Lung (tissue), 12 donors: ENCODE data around the gene HLX. TPM values are rescaled to one million over a fixed set of nuclear protein-coding genes. Genes with fewer than 3 reads are reported as not detected.

ENCODE experiments used
- ATAC-seq: fragments of 200-7000 bp; cut with Tn5 transposase; one replicate; pipeline ENCODE4 v1.9.1; 2020; ENCODE audit warnings: moderate number of reproducible peaks; ENCODE audit not compliant: insufficient read depth, low FRiP score
- DNase-seq, 3 donors: peaks; one replicate each; pipeline ENCODE4 v3.0.0-alpha.2; 2013 to 2017
- H3K27ac ChIP-seq, 2 donors: one replicate each; pipeline ENCODE4 v1.5.1; 2013; ENCODE audit warnings: mild to moderate bottlenecking in 2 of 2, moderate library complexity in 2 of 2, control low read depth in 1 of 2, inconsistent platforms in 1 of 2, low read depth in 1 of 2, low read length in 1 of 2
- H3K27me3 ChIP-seq, 3 donors: one replicate each; pipeline ENCODE4 v1.5.1; 2013; ENCODE audit warnings: low read length in 2 of 3; ENCODE audit not compliant: control insufficient read depth in 3 of 3, insufficient read depth in 3 of 3
- H3K36me3 ChIP-seq, 4 donors: one replicate each; pipeline ENCODE4 v1.5.1; 2013; ENCODE audit warnings: low read length in 4 of 4, mild to moderate bottlenecking in 1 of 4, moderate library complexity in 1 of 4; ENCODE audit not compliant: control insufficient read depth in 4 of 4, insufficient read depth in 4 of 4
- H3K4me1 ChIP-seq, 5 donors: one replicate each; pipeline ENCODE4 v1.5.1; 2013; ENCODE audit warnings: low read length in 5 of 5, mild to moderate bottlenecking in 2 of 5, moderate library complexity in 1 of 5; ENCODE audit not compliant: control insufficient read depth in 5 of 5, insufficient read depth in 5 of 5
- H3K4me3 ChIP-seq: one replicate; pipeline ENCODE4 v1.5.1; 2013; ENCODE audit warnings: mild to moderate bottlenecking, control low read depth, moderate library complexity
- H3K9ac ChIP-seq, 2 donors: one replicate each; pipeline ENCODE4 v1.5.1; 2013; ENCODE audit warnings: low read length in 2 of 2, control low read depth in 1 of 2; ENCODE audit not compliant: insufficient read depth in 1 of 2
- H3K9me3 ChIP-seq, 4 donors: one replicate each; pipeline ENCODE4 v1.5.1; 2013; ENCODE audit warnings: low read length in 3 of 4, mild to moderate bottlenecking in 1 of 4, moderate library complexity in 1 of 4; ENCODE audit not compliant: control insufficient read depth in 4 of 4, insufficient read depth in 3 of 4
- CTCF ChIP-seq: IDR thresholded peaks from 2 replicates; pipeline ENCODE4 v1.5.1; 2012; ENCODE audit warnings: mild to moderate bottlenecking; ENCODE audit errors: control extremely low read depth, extremely low read depth
- WGBS, 2 donors: extraction: QIAGEN DNeasy Blood & Tissue Kit; methylation state at CpG; one replicate each; pipeline ENCODE4 v1.1.7; 2013; 5-methylcytosine and 5-hydroxymethylcytosine counted together
- polyA plus RNA-seq, 2 donors: library from polyadenylated mRNA; stranded (reverse); fragments of 200-250 nt; gene quantifications; one replicate each; pipeline ENCODE4 v1.2.1, GENCODE V29; 2013
- total RNA-seq, 2 donors: library from RNA; depleted of rRNA in 1 of 2; stranded (reverse); fragments of >200 nt in 1 of 2; gene quantifications; one replicate each; pipeline ENCODE4 v1.2.1, GENCODE V29; 2014 to 2021
- donor health status: control.
- donor health status: control.
- donor health status: Bipolar disorder and iron deficiency.
- donor health status: healthy.
- donor health status: DM: yes; HTN: yes; CAD: no.

HLX gene
- total and polyA plus RNA-seq, 4 donors: 14.8 to 36.7 (median 25.7) TPM

GRCh38 chr1:220921971-220922635 is 42.9 kb downstream of the HLX start:
- TF ChIP-seq CTCF: no peak
- Histone ChIP-seq H3K36me3 (no peaks in the 10 kb centered on the region), H3K9me3 (no peaks in the 10 kb centered on the region), H3K4me1 (peaks cover 0 to 7% (median 0%) of the 10 kb centered on the region in 5 donors), H3K9ac (no peak overlapping the region), H3K4me3 (no peak overlapping the region), H3K27ac (no peak overlapping the region), H3K27me3 (no peaks in the 10 kb centered on the region)
- ATAC-seq (no peak), DNase-seq (no peak)
- WGBS, 2 donors: 47 to 61% methylated on average over 8 of the region's 8 CpGs

GRCh38 chr1:220922951-220923350 is 43.7 kb downstream of the HLX start:
- DNase-seq: no peak
- no peak for ATAC-seq
- Histone ChIP-seq H3K4me3 (no peak overlapping the region), H3K27me3 (no peaks in the 10 kb centered on the region), H3K36me3 (no peaks in the 10 kb centered on the region), H3K27ac (no peak overlapping the region), H3K9me3 (no peaks in the 10 kb centered on the region), H3K9ac (no peak overlapping the region), H3K4me1 (peaks cover 0 to 7% (median 0%) of the 10 kb centered on the region in 5 donors)
- 86 to 90% methylated on average over 5 of the region's 5 CpGs for WGBS, 2 donors
- no peak for TF ChIP-seq CTCF

GRCh38 chr1:220924331-220924970 is 45.2 kb downstream of the HLX start:
- Histone ChIP-seq H3K9me3 (no peaks in the 10 kb centered on the region), H3K9ac (no peak overlapping the region), H3K4me3 (no peak overlapping the region), H3K36me3 (no peaks in the 10 kb centered on the region), H3K4me1 (no peaks in the 10 kb centered on the region), H3K27me3 (no peaks in the 10 kb centered on the region), H3K27ac (no peak overlapping the region)
- no peak for TF ChIP-seq CTCF
- DNase-seq: no peak
- whole genome bisulfite sequencing, 2 donors: 84 to 91% methylated on average over 3 of the region's 3 CpGs
- ATAC-seq: no peak
